ENCODE results near the gene PTPRE.

DNA sequence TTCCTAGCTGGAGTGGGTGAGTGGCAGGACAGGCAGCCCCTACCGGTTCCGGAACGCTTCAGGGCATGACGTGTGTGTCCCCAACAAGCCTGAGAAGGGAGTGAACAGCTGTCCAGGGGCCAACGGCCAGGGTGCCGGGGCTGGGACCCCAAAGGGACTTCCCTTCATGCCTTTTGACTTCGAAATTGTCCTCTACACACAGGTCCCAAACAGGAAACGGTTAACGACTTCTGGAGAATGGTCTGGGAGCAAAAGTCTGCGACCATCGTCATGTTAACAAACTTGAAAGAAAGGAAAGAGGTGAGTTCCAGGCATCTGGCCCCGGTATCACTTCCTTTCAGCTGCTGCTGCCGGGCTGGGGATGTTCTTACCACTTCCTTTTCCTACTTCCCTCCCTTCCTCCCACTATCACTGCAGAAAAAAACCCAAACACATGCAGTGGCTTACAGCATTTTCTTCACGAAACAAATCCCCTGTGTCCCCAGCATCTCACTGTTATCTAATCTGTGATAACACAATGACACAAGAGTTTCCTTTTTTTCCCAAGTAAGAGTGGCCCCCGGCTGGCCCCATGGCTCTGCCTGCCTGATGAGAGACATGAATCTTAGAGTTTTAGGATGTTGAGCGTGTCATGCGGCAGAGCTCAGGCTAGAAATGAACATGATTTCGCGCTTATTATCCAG is 156.1 kb downstream of the PTPRE start:
- TF ChIP-seq POLR2AphosphoS5 (IDR thresholded peaks at IDR 0.05; ENCODE audit: low read depth, low read length) = no peak
- no peak for TF ChIP-seq TAF1 (IDR thresholded peaks at IDR 0.05; ENCODE audit: borderline replicate concordance, low read depth, low read length)
- no peak for TF ChIP-seq POLR2A (IDR thresholded peaks at IDR 0.05; ENCODE audit: low read depth, low read length)
